ENCODE data around the gene HOXD9. TPM values are rescaled to one million over a fixed set of nuclear protein-coding genes. Genes with fewer than 3 reads are reported as not detected.

HOXD9 gene
- total RNA-seq, 2 experiments from 2014 or later: not detected

- Mint-ChIP-seq H3K9me3 (ENCODE audit: insufficient read depth) (no peaks in the 10 kb centered on the region), H3K4me1 (ENCODE audit: low read depth) (peaks cover 11% of the 10 kb centered on the region), H3K36me3 (ENCODE audit: low read depth) (peaks cover 5% of the 10 kb centered on the region), H3K27ac (no peak overlapping the region), H3K27me3 (ENCODE audit: low read depth) (peaks cover 81% of the 10 kb centered on the region), H3K4me3 (no peak overlapping the region)
- DNase-seq (no peak), ATAC-seq (no peak)
- POLR2A ChIA-PET: no interaction called here
- CTCF ChIA-PET: interaction anchor here (0.9 to 2.3 kb wide), 8 partner anchors 8 to 994 kb away, joined by 3 to 9 read pairs (median 4); no protein-coding TSS in a partner anchor
Observed at GRCh38 chr2:176154576-176155252, 32.2 kb downstream of the HOXD9 start.

DNA sequence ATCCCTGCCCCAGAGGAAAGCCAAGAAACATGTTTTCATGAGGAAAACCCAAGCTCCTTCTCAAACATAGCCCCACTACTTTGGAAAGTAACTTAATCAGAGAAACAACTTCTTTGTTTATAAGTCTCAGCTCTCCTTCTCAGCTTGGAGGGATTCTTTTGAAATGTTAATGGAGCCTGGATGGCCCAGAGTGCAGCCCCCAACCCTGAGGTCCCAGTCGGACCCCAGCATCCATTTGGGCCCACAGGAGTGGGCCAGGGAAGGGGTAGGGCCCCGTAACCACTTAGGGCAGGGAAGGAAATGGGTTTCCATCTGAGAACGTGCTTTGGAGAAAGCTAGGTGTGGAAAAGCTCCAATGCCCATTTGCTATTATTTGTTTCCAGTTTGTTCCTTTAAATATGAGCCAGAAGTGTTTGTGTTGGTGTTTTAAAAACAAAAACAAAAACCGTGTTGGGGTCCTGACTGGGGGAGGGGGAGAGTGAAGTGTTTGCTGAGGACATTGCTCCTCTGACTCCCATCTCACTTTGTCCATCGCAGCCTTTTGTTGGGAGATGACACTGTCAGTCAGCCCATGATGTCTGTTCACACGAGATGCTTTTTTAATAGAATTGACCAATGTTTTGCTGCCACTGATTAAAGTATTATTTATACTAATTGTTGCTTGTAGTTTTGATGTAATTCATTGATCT, 33.0 kb downstream of the HOXD9 start:
- DNase-seq (no peak), ATAC-seq (no peak)
- Mint-ChIP-seq H3K4me1 (ENCODE audit: low read depth) (peaks cover 11% of the 10 kb centered on the region), H3K36me3 (ENCODE audit: low read depth) (peaks cover 7% of the 10 kb centered on the region), H3K27me3 (ENCODE audit: low read depth) (peaks cover 79% of the 10 kb centered on the region), H3K27ac (no peak overlapping the region), H3K9me3 (ENCODE audit: insufficient read depth) (no peaks in the 10 kb centered on the region), H3K4me3 (no peak overlapping the region)
- POLR2A ChIA-PET: interaction anchor here (0.5 kb wide), 1 partner anchor 384 kb away, joined by 3 read pairs; no protein-coding TSS in a partner anchor
- CTCF ChIA-PET: interaction anchor here (0.9 to 2.3 kb wide), 8 partner anchors 9 to 993 kb away, joined by 3 to 9 read pairs (median 4); no protein-coding TSS in a partner anchor

- Mint-ChIP-seq H3K4me1 (ENCODE audit: low read depth) (peaks cover 11% of the 10 kb centered on the region), H3K36me3 (ENCODE audit: low read depth) (peaks cover 8% of the 10 kb centered on the region), H3K27ac (no peak overlapping the region), H3K4me3 (no peak overlapping the region), H3K27me3 (ENCODE audit: low read depth) (peaks cover 78% of the 10 kb centered on the region), H3K9me3 (ENCODE audit: insufficient read depth) (no peaks in the 10 kb centered on the region)
- DNase-seq (no peak), ATAC-seq (no peak)
- CTCF ChIA-PET: interaction anchor here (1.5 kb wide), 1 partner anchor 16 kb away, joined by 6 read pairs; no protein-coding TSS in a partner anchor
- POLR2A ChIA-PET: no interaction called here
Observed at GRCh38 chr2:176156301-176156806, 33.8 kb downstream of the HOXD9 start.

GRCh38 chr2:176156807-176157498, 34.4 kb downstream of the HOXD9 start, which contains the start of gene HOXD3:
HOXD3 (plus strand) TSS chr2:176157307; CDS start chr2:176169115, 11,808 bp downstream.
- DNase-seq (no peak), ATAC-seq (no peak)
- Mint-ChIP-seq H3K9me3 (ENCODE audit: insufficient read depth) (no peaks in the 10 kb centered on the region), H3K4me3 (peak within 1 kb of the TSS; percentile 30), H3K27me3 (ENCODE audit: low read depth) (peaks cover 81% of the 10 kb centered on the region), H3K4me1 (ENCODE audit: low read depth) (peaks cover 11% of the 10 kb centered on the region), H3K36me3 (ENCODE audit: low read depth) (peaks cover 8% of the 10 kb centered on the region), H3K27ac (peak within 1 kb of the TSS; percentile 16)
- CTCF ChIA-PET: interaction anchor here (2.1 kb wide), 1 partner anchor 298 kb away, joined by 4 read pairs; no protein-coding TSS in a partner anchor
- POLR2A ChIA-PET: no interaction called here

DNA sequence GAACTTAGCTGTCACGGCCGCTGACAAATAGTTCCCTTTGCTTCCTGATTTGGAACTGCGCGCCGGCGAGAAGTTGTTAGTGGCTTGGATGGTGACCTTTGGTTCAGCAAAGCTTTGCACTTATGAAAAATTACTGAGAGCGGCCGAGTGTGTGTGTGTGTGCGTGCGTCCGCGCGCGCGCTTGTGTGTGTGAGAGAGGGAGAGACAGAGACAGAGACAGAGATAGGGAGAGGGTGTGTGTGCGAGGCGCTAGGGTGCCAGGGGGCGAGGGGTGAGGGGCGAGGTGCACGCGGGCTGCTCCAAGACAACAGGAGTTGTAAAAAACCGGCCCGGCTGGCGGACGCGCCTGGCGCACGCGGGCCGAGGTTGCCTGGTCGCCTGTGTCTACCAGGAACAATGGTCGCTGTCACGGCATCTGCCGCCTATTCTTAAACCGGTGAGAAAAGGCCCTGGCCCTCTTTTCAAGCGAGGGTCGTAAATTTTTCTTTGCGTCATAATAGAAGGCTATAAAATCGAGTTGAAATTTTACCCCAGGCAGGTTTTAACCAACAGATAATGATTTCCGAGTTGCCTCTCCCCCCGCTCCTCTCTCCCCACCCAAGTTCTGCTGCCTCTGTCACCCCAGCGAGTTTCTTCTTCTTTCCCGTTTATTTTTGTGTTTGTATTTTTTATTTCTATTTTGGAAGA, 35.1 kb downstream of the HOXD9 start:
- Mint-ChIP-seq H3K4me3 (peak overlapping the region; percentile 30), H3K9me3 (ENCODE audit: insufficient read depth) (no peaks in the 10 kb centered on the region), H3K27me3 (ENCODE audit: low read depth) (peaks cover 82% of the 10 kb centered on the region), H3K4me1 (ENCODE audit: low read depth) (peaks cover 11% of the 10 kb centered on the region), H3K36me3 (ENCODE audit: low read depth) (peaks cover 8% of the 10 kb centered on the region), H3K27ac (peak overlapping the region; percentile 16)
- ChIA-PET POLR2A (no interaction called here), CTCF (interaction anchor here (2.1 kb wide), 1 partner anchor 297 kb away, joined by 4 read pairs; no protein-coding TSS in a partner anchor)
- ATAC-seq (no peak), DNase-seq (no peak)

DNA sequence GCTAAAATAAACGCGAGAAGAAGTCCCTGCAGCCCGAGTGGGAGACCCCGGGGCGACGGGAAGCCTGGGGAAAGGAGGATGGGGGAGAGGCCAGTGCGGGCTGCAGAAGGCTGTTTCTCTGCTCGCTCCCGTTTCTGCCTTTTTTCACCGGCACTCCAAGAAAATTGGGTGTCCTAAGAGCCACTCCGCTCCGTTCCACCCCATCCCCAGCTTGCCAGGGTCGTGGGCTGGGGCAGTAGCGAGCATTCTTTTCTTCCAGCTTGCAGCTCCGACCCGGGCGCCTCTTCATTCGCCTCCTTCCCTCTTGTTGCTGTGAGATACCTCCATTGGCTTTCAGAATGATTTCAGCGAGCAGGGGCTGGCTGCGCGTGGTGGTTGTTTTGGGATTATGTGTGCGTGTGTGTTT, 35.7 kb downstream of the HOXD9 start:
- H3K36me3 Mint-ChIP-seq (ENCODE audit: low read depth): peaks cover 8% of the 10 kb centered on the region
- peaks cover 11% of the 10 kb centered on the region for H3K4me1 Mint-ChIP-seq (ENCODE audit: low read depth)
- DNase-seq (no peak), ATAC-seq (no peak)
- CTCF ChIA-PET: interaction anchor here (2.1 kb wide), 1 partner anchor 297 kb away, joined by 4 read pairs; no protein-coding TSS in a partner anchor
- H3K9me3 Mint-ChIP-seq (ENCODE audit: insufficient read depth): no peaks in the 10 kb centered on the region
- POLR2A ChIA-PET: no interaction called here
- peak overlapping the region; percentile 10 for H3K4me3 Mint-ChIP-seq
- H3K27ac Mint-ChIP-seq: peak overlapping the region; percentile 11
- peaks cover 81% of the 10 kb centered on the region for H3K27me3 Mint-ChIP-seq (ENCODE audit: low read depth)

DNA sequence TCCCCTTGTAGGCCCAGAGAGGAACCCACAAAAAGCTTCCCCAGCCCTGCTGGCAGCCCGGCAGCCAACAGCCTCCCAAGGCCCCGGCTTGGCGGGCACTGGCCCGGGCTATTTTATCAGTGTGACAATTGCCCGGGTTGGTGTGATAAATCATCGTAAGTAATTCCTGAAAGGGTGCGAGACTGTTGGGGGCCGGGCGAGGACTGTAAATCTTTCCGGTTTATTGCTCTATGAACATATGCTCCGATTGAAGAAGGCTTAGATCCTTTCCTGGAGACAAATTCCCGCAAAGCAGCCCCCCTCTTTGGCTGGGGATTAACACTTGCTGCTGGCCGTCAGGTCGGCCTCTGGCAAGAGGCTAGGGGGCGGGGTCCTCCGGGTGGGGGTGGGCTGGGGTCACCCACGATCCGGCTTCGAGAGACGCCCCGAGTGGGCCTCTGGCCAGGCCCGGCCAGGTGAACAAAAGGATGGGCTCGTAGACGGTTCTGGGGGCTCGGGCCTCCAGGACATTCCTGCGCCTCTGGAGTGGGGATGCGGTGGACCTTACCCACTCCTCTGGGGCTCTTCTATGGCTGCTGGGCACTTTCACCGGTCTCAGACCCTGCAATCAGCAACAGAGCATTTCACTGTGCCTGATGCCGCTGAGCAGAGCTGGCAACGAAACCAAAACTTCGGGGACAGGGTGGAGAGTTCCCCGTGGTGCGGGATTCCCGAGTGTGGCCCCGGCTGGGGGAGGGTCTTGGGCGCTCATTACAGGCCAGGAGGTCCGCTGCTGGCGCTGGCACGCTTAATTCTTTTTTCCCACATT, 36.5 kb downstream of the HOXD9 start:
- no peak overlapping the region for H3K4me3 Mint-ChIP-seq

GRCh38 chr2:176159663-176160250, 37.2 kb downstream of the HOXD9 start:
- Mint-ChIP-seq H3K4me3 (peak overlapping the region; percentile 15), H3K36me3 (ENCODE audit: low read depth) (peaks cover 11% of the 10 kb centered on the region), H3K27ac (no peak overlapping the region), H3K4me1 (ENCODE audit: low read depth) (peaks cover 13% of the 10 kb centered on the region), H3K9me3 (ENCODE audit: insufficient read depth) (no peaks in the 10 kb centered on the region), H3K27me3 (ENCODE audit: low read depth) (peaks cover 84% of the 10 kb centered on the region)
- ChIA-PET CTCF (interaction anchor here (1.1 to 1.5 kb wide), 3 partner anchors 21 to 394 kb away, joined by 3 read pairs; no protein-coding TSS in a partner anchor), POLR2A (no interaction called here)
- DNase-seq: no peak
- ATAC-seq: no peak

More for the DNA sequence above, 36.5 kb downstream of the HOXD9 start:
- ATAC-seq (no peak), DNase-seq (no peak)
- peaks cover 8% of the 10 kb centered on the region for H3K36me3 Mint-ChIP-seq (ENCODE audit: low read depth)
- H3K27me3 Mint-ChIP-seq (ENCODE audit: low read depth): peaks cover 83% of the 10 kb centered on the region
- H3K9me3 Mint-ChIP-seq (ENCODE audit: insufficient read depth): no peaks in the 10 kb centered on the region
- peaks cover 11% of the 10 kb centered on the region for H3K4me1 Mint-ChIP-seq (ENCODE audit: low read depth)
- CTCF ChIA-PET: interaction anchor here (1.5 to 2.1 kb wide), 2 partner anchors 20 to 296 kb away, joined by 3 to 4 read pairs; no protein-coding TSS in a partner anchor
- POLR2A ChIA-PET: no interaction called here
- no peak overlapping the region for H3K27ac Mint-ChIP-seq

DNA sequence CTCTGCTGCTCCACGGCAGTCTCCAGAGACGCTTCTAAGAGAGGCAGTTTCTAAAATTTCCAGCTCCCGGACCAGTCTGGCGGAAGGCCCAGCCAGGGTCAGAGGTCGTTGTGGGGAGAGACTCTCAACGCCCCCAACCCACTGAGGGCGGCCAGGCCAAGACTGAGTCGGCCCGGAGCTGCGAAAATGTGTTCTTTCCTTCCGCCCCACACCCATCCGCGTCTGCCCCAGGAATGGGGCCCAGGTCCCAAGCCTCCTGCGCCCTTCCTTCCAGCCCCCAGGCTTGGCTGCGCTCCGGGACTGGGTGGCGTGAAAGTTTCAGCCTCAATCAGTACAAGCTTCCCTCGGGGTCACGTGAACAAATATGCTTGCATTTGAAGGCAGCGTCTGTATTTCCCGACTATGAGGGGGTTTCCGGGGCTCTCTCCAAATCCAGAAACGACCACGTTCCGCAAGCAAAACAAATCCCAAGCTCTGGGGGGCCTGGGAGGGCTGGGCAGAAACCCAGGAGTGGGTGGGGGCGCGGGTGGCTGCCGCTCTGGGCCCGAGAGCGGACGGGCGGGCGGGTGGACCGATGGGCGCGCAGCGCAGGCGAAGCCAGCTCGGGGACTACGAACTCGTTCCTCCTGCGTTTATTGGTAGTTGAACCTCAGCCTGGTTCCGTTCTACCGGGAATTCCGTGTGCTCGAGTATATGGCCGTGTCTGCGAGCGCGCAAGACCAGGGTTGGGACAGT, 37.9 kb downstream of the HOXD9 start:
- Mint-ChIP-seq H3K36me3 (ENCODE audit: low read depth) (peaks cover 11% of the 10 kb centered on the region), H3K4me1 (ENCODE audit: low read depth) (peaks cover 13% of the 10 kb centered on the region), H3K27ac (no peak overlapping the region), H3K27me3 (ENCODE audit: low read depth) (peaks cover 83% of the 10 kb centered on the region), H3K4me3 (no peak overlapping the region), H3K9me3 (ENCODE audit: insufficient read depth) (no peaks in the 10 kb centered on the region)
- CTCF ChIA-PET: interaction anchor here (1.1 to 1.5 kb wide), 3 partner anchors 21 to 394 kb away, joined by 3 read pairs; no protein-coding TSS in a partner anchor
- no peak for DNase-seq
- POLR2A ChIA-PET: no interaction called here
- no peak for ATAC-seq
